K562 (cell line): ENCODE results near the gene PITPNC1. TPM values are rescaled to one million over a fixed set of nuclear protein-coding genes. Genes with fewer than 3 reads are reported as not detected.

Experiments
- ATAC-seq: fragments of 200-7000 bp; cut with Tn5 transposase; 3 replicates; pipeline ENCODE4 v1.9.1; 2020; ENCODE audit warnings: moderate library complexity
- BruUV-seq: library from RNA; stranded (reverse); fragments of 400-500 nt; replicated peaks from 2 replicates; lab custom pipeline; 2021; lab: Mats Ljungman, UMichigan
- CTCF ChIA-PET: fragments of 300-600 bp; formaldehyde crosslinking; extraction: SDS; loops from one replicate; lab custom pipeline; 2021; ENCODE audit warnings: low intra/inter-chr PET ratio; lab: Yijun Ruan, JAX
- POLR2A ChIA-PET: fragments of 300-600, 350-650 bp; sonication (Branson Sonifier 250); formaldehyde crosslinking; extraction: SDS; loops from one replicate; lab custom pipeline; 2021; ENCODE audit warnings: antibody characterized with exemption, inconsistent platforms; lab: Yijun Ruan, JAX
- DNase-seq, 4 experiments: peaks; one replicate each; pipeline versions ENCODE4 v3.0.0 to v3.0.0-alpha.2; 2011 to 2018; ENCODE audit warnings: low spot score in 3 of 4, mixed read lengths in 3 of 4; ENCODE audit errors: extremely low read depth in 1 of 4
- FAIRE-seq: peaks from 2 replicates; lab custom pipeline; 2011; peaks lifted over from hg19 to GRCh38; lab: Jason Lieb, UNC
- H2AFZ ChIP-seq: 2 replicates; pipeline ENCODE4 v1.6.0; 2011; ENCODE audit warnings: low read depth, low read length, control low read depth, inconsistent platforms
- H3K27ac ChIP-seq: fragments of 200-600 bp; 3 replicates; pipeline ENCODE4 v1.8.0; 2011; ENCODE audit warnings: low read depth, mild to moderate bottlenecking, control low read depth, inconsistent platforms, low read length, moderate library complexity, mixed read lengths; ENCODE audit errors: extremely low read depth
- H3K27me3 ChIP-seq, 2 experiments: fragments of 300-600 bp in 1 of 2; 2 replicates in 1 of 2; 3 replicates in 1 of 2; pipeline versions ENCODE4 v1.6.0 to v1.8.0; 2011; ENCODE audit warnings: inconsistent platforms in 2 of 2, low read length in 2 of 2, mild to moderate bottlenecking in 1 of 2, mixed read lengths in 1 of 2, moderate library complexity in 1 of 2; ENCODE audit not compliant: control insufficient read depth in 2 of 2, insufficient read depth in 2 of 2
- H3K36me3 ChIP-seq: fragments of 300-600 bp; 3 replicates; pipeline ENCODE4 v1.8.0; 2011; ENCODE audit warnings: mild to moderate bottlenecking, low read length, inconsistent platforms; ENCODE audit not compliant: control insufficient read depth, insufficient read depth
- H3K4me1 ChIP-seq, 2 experiments: fragments of 200-600 bp in 1 of 2; replicated peaks in 1 of 2; 2 replicates in 1 of 2; 3 replicates in 1 of 2; pipeline versions ENCODE4 v1.5.1 to v1.8.0; 2011; ENCODE audit warnings: inconsistent platforms in 2 of 2, low read length in 2 of 2, mild to moderate bottlenecking in 1 of 2, mixed read lengths in 1 of 2, moderate library complexity in 1 of 2; ENCODE audit not compliant: control insufficient read depth in 2 of 2, insufficient read depth in 2 of 2
- H3K4me2 ChIP-seq: 2 replicates; pipeline ENCODE4 v1.6.1; 2011; ENCODE audit warnings: low read length, control low read depth, inconsistent platforms, mixed read lengths; ENCODE audit not compliant: insufficient read depth
- H3K4me3 ChIP-seq: fragments of 200-600 bp; sonication (generic), shearing (Covaris generic); 2 replicates; pipeline ENCODE4 v1.5.1; 2016; ENCODE audit warnings: control low read depth, inconsistent platforms
- H3K79me2 ChIP-seq: fragments of 200-600 bp; 3 replicates; pipeline ENCODE4 v1.8.0; 2011; ENCODE audit warnings: low read length, inconsistent platforms; ENCODE audit not compliant: control insufficient read depth, insufficient read depth
- H3K9ac ChIP-seq, 2 experiments: 2 replicates each; pipeline versions ENCODE4 v1.6.0 to v1.6.1; 2011; ENCODE audit warnings: low read depth in 2 of 2, low read length in 2 of 2, control low read depth in 1 of 2, inconsistent platforms in 1 of 2, mild to moderate bottlenecking in 1 of 2, mixed read lengths in 1 of 2; ENCODE audit not compliant: insufficient read depth in 1 of 2
- H3K9me1 ChIP-seq: one replicate; pipeline ENCODE4 v1.6.0; 2011; ENCODE audit warnings: inconsistent platforms, mild to moderate bottlenecking, low read length, moderate library complexity; ENCODE audit not compliant: control insufficient read depth, insufficient read depth
- H3K9me3 ChIP-seq: replicated peaks from 2 replicates; pipeline ENCODE4 v1.5.1; 2011; ENCODE audit warnings: low read depth, low read length, inconsistent platforms; ENCODE audit not compliant: control insufficient read depth, insufficient read depth
- H4K20me1 ChIP-seq: replicated peaks from 2 replicates; pipeline ENCODE4 v1.6.1; 2011; ENCODE audit warnings: low read length, inconsistent platforms, mixed read lengths; ENCODE audit not compliant: control insufficient read depth, insufficient read depth
- ZNF174 ChIP-seq: fragments of 250-450 bp; sonication (Bioruptor Pico); IDR thresholded peaks from 2 replicates; pipeline ENCODE4 v1.4.0; 2020; ENCODE audit warnings: mild to moderate bottlenecking
- WGBS: fragments of 100-300 bp; shearing (Covaris generic); methylation state at CpG from one replicate; pipeline ENCODE4 v1.1.6; 2016; ENCODE audit warnings: low coverage, mixed read lengths; ENCODE audit not compliant: insufficient coverage; ENCODE audit errors: missing lambda C conversion rate; 5-methylcytosine and 5-hydroxymethylcytosine counted together
- in situ Hi-C: fragments of 300-500 bp; cut with MboI; formaldehyde crosslinking; loops from 4 replicates; pipeline ENCODE4 v1.15.0; 2018; ENCODE audit warnings: inconsistent platforms, mixed read lengths
- intact Hi-C: fragments of 100-400 bp; cut with micrococcal nuclease; formaldehyde crosslinking; loops from 2 replicates; pipeline ENCODE4 v1.14.2; 2022
- polyA plus RNA-seq, 8 experiments: library from polyadenylated mRNA; depleted of rRNA in 4 of 8; stranded (reverse) in 5 of 8; unstranded in 3 of 8; fragments of >200 nt; fragmentation: Nextera tagmentation in 2 of 8; fragmentation: Illumina TruSeq in 1 of 8; extraction: Ambion mirVana in 2 of 8; extraction: Trizol in 1 of 8; gene quantifications; 2 replicates each; pipeline versions ENCODE4 v1.2.1 to v1.2.3, GENCODE V29; 2011 to 2014; ENCODE audit warnings: inconsistent platforms in 1 of 8, missing spikeins in 1 of 8
- total RNA-seq, 7 experiments: library from RNA; depleted of rRNA in 6 of 7; stranded (reverse); fragments of >200 nt in 6 of 7; fragmentation: Illumina TruSeq in 2 of 7; extraction: Trizol in 2 of 7; gene quantifications; 2 replicates each; pipeline versions ENCODE4 v1.2.1 to v1.2.3, GENCODE V29; 2011 to 2021; ENCODE audit warnings: low replicate concordance in 1 of 7
- TF ChIP-seq, protein P1 (sequence below): sonication (generic); formaldehyde crosslinking; IDR thresholded peaks from 2 replicates; pipeline ENCODE4 v1.8.1; 2023; ENCODE audit warnings: missing genetic modification reagents, mild to moderate bottlenecking, borderline replicate concordance
- TF ChIP-seq, protein P2 (sequence below): sonication (generic); formaldehyde crosslinking; IDR thresholded peaks from 2 replicates; pipeline ENCODE4 v1.8.1; 2022; ENCODE audit warnings: missing genetic modification reagents

PITPNC1 gene
- total and polyA plus RNA-seq, 9 of the 15 experiments (the other 6 are each of a cell fraction or from before 2014, with no cell fraction given) = 0.11 to 1.1 (median 0.65) TPM

DNA sequence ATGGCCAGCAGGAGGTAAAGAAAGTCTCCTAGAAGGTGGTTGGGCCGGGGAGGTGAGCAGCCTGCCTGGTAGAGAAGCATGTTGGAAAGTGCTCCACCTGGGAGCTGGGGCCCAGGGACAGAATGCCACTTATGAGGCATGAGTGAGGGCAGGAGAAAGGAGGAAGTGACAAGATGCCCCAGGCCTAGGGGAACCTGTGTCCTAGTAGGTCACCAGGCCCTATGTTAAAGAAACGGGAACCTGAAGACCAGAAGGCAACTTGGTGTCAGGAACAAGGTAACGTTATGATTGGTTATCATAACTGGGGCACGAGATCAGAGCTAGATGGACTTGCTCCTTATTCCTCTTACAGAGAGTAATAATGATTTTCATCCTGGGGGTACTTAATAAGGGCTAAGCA lies 34.3 kb downstream of the PITPNC1 start (continued):
- TF ChIP-seq, protein P1, sequence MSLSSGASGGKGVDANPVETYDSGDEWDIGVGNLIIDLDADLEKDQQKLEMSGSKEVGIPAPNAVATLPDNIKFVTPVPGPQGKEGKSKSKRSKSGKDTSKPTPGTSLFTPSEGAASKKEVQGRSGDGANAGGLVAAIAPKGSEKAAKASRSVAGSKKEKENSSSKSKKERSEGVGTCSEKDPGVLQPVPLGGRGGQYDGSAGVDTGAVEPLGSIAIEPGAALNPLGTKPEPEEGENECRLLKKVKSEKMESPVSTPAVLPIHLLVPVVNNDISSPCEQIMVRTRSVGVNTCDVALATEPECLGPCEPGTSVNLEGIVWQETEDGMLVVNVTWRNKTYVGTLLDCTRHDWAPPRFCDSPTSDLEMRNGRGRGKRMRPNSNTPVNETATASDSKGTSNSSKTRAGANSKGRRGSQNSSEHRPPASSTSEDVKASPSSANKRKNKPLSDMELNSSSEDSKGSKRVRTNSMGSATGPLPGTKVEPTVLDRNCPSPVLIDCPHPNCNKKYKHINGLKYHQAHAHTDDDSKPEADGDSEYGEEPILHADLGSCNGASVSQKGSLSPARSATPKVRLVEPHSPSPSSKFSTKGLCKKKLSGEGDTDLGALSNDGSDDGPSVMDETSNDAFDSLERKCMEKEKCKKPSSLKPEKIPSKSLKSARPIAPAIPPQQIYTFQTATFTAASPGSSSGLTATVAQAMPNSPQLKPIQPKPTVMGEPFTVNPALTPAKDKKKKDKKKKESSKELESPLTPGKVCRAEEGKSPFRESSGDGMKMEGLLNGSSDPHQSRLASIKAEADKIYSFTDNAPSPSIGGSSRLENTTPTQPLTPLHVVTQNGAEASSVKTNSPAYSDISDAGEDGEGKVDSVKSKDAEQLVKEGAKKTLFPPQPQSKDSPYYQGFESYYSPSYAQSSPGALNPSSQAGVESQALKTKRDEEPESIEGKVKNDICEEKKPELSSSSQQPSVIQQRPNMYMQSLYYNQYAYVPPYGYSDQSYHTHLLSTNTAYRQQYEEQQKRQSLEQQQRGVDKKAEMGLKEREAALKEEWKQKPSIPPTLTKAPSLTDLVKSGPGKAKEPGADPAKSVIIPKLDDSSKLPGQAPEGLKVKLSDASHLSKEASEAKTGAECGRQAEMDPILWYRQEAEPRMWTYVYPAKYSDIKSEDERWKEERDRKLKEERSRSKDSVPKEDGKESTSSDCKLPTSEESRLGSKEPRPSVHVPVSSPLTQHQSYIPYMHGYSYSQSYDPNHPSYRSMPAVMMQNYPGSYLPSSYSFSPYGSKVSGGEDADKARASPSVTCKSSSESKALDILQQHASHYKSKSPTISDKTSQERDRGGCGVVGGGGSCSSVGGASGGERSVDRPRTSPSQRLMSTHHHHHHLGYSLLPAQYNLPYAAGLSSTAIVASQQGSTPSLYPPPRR (CRISPR knock-in tag) = no peak
- no peak for TF ChIP-seq ZNF174 (CRISPR knock-in tag)
- TF ChIP-seq, protein P2, sequence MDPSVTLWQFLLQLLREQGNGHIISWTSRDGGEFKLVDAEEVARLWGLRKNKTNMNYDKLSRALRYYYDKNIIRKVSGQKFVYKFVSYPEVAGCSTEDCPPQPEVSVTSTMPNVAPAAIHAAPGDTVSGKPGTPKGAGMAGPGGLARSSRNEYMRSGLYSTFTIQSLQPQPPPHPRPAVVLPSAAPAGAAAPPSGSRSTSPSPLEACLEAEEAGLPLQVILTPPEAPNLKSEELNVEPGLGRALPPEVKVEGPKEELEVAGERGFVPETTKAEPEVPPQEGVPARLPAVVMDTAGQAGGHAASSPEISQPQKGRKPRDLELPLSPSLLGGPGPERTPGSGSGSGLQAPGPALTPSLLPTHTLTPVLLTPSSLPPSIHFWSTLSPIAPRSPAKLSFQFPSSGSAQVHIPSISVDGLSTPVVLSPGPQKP (CRISPR knock-in tag) = no peak

DNA sequence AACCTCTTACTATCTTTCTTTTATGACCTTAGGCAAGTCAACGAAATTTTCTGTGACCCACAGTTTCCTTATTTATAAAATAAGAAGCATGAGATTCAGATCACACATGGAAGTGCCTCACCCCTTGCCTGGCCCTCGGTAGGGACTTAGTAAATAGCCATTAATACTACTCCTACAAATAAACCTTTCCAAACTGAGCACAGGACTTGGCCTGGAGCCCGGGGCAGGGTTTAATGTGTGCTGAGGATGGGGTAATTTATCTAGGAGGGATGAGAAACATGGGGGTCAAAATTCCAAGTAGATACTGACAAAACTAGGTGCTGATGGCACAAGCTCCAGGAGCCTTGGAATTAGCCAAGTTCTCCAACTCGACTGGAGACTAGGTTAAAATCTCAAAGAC lies 35.0 kb downstream of the PITPNC1 start:
- Histone ChIP-seq H2AFZ (no peak overlapping the region), H3K4me2 (no peak overlapping the region), H3K4me1 (no peaks in the 10 kb centered on the region), H3K36me3 (no peaks in the 10 kb centered on the region), H3K27ac (no peak overlapping the region), H3K9me3 (no peaks in the 10 kb centered on the region), H3K79me2 (no peaks in the 10 kb centered on the region), H3K9ac (no peak overlapping the region), H3K27me3 (peaks cover 9 to 24% of the 10 kb centered on the region in 2 experiments; a peak in 4 of 5 replicates), H3K9me1 (no peaks in the 10 kb centered on the region), H3K4me3 (no peak overlapping the region), H4K20me1 (no peaks in the 10 kb centered on the region)
- no peak for FAIRE-seq
- no peak for DNase-seq
- no peak for ATAC-seq
- ChIA-PET POLR2A (no interaction called here), CTCF (no interaction called here)
- 1% methylated on average over 4 of the region's 4 CpGs for WGBS
- BruUV-seq = no TSS peak
- intact Hi-C loops (no loop called here), in situ Hi-C loops (no loop called here)
